MM.1S (cell line): Measurements from ENCODE around the gene UNK.

Source experiments
- DNase-seq: peaks from one replicate; pipeline ENCODE4 v3.0.0-alpha.2; 2015
- H2AFZ ChIP-seq: fragments of 300-600 bp; sonication (generic); 2 replicates; pipeline ENCODE4 v1.6.0; 2016; ENCODE audit warnings: antibody characterized with exemption, low read length
- H3F3A ChIP-seq: fragments of 300-600 bp; sonication (generic); 2 replicates; pipeline ENCODE4 v1.6.1; 2016; ENCODE audit warnings: mild to moderate bottlenecking, antibody characterized with exemption, low read length, moderate library complexity, mixed read lengths; ENCODE audit not compliant: insufficient read depth
- H3K27ac ChIP-seq: fragments of 300-600 bp; sonication (generic); 2 replicates; pipeline ENCODE4 v1.5.1; 2016; ENCODE audit warnings: mild to moderate bottlenecking, low read length
- H3K27me3 ChIP-seq: fragments of 300-600 bp; sonication (generic); replicated peaks from 2 replicates; pipeline ENCODE4 v1.6.0; 2016; ENCODE audit warnings: low read length; ENCODE audit not compliant: insufficient read depth
- H3K36me3 ChIP-seq: fragments of 300-600 bp; sonication (generic); replicated peaks from 2 replicates; pipeline ENCODE4 v1.6.1; 2016; ENCODE audit warnings: mild to moderate bottlenecking, low read length, mixed read lengths; ENCODE audit not compliant: insufficient read depth
- H3K4me1 ChIP-seq: fragments of 300-600 bp; sonication (generic); 2 replicates; pipeline ENCODE4 v1.6.1; 2016; ENCODE audit warnings: low read length, mixed read lengths
- H3K4me2 ChIP-seq: fragments of 300-600 bp; sonication (generic); 2 replicates; pipeline ENCODE4 v1.6.0; 2016; ENCODE audit warnings: low read depth, low read length
- H3K4me3 ChIP-seq: fragments of 300-600 bp; sonication (generic); 2 replicates; pipeline ENCODE4 v1.5.1; 2016; ENCODE audit warnings: low read length, mixed read lengths
- H3K79me2 ChIP-seq: fragments of 300-600 bp; sonication (generic); 2 replicates; pipeline ENCODE4 v1.6.1; 2016; ENCODE audit warnings: mixed run types, low read length, mixed read lengths
- H3K9ac ChIP-seq: fragments of 300-600 bp; sonication (generic); 2 replicates; pipeline ENCODE4 v1.6.1; 2016; ENCODE audit warnings: low read length, mixed read lengths
- H3K9me2 ChIP-seq: fragments of 300-600 bp; sonication (generic); replicated peaks from 2 replicates; pipeline ENCODE4 v1.6.1; 2016; ENCODE audit warnings: mild to moderate bottlenecking, low read length, mixed read lengths; ENCODE audit not compliant: insufficient read depth
- H3K9me3 ChIP-seq: fragments of 300-600 bp; sonication (generic); replicated peaks from 2 replicates; pipeline ENCODE4 v1.6.1; 2016; ENCODE audit warnings: mild to moderate bottlenecking, low read length, mixed read lengths; ENCODE audit not compliant: insufficient read depth
- H4K20me1 ChIP-seq: fragments of 300-600 bp; sonication (generic); 2 replicates; pipeline ENCODE4 v1.6.1; 2016; ENCODE audit warnings: mild to moderate bottlenecking, low read length, moderate library complexity, mixed read lengths; ENCODE audit not compliant: insufficient read depth
- CTCF ChIP-seq: fragments of 300-600 bp; sonication (generic); IDR thresholded peaks from 2 replicates; pipeline ENCODE4 v1.5.1; 2016; ENCODE audit warnings: antibody characterized with exemption, low read length, mixed read lengths
- EZH2 ChIP-seq: fragments of 300-600 bp; sonication (generic); optimal IDR thresholded peaks from 2 replicates; pipeline ENCODE3; 2017; ENCODE audit warnings: low read depth, mild to moderate bottlenecking, antibody characterized with exemption, low read length, mixed read lengths
- EZH2phosphoT487 ChIP-seq: fragments of 300-600 bp; sonication (generic); IDR thresholded peaks from 2 replicates; pipeline ENCODE4 v1.6.1; 2018; ENCODE audit warnings: antibody characterized with exemption, low read length

Gene UNK

GRCh38 chr17:75818326-75818885 lies 33.8 kb downstream of the UNK start:
- no peaks in the 10 kb centered on the region for H3K36me3 ChIP-seq
- peaks cover 9% of the 10 kb centered on the region for H3K4me1 ChIP-seq

GRCh38 chr17:75819116-75819515 lies 34.5 kb downstream of the UNK start:
- no peak overlapping the region for H3K4me3 ChIP-seq
- H3K27ac ChIP-seq, result no peak overlapping the region
- H3K4me1 ChIP-seq, result peaks cover 9% of the 10 kb centered on the region
- H3K9me2 ChIP-seq, result no peaks in the 10 kb centered on the region
- TF ChIP-seq CTCF (no peak), EZH2phosphoT487 (no peak), EZH2 (no peak)
- no peaks in the 10 kb centered on the region; the same call in 1 of the 2 replicates for H3F3A ChIP-seq
- no peaks in the 10 kb centered on the region for H3K79me2 ChIP-seq
- no peak overlapping the region for H3K9ac ChIP-seq
- no peak overlapping the region for H3K4me2 ChIP-seq
- no peak overlapping the region for H2AFZ ChIP-seq
- H3K27me3 ChIP-seq, result no peaks in the 10 kb centered on the region
- no peaks in the 10 kb centered on the region for H3K9me3 ChIP-seq
- H4K20me1 ChIP-seq, result no peaks in the 10 kb centered on the region
- no peaks in the 10 kb centered on the region for H3K36me3 ChIP-seq
- no peak for DNase-seq

More at GRCh38 chr17:75818326-75818885, 33.8 kb downstream of the UNK start:
- H3K9me3 ChIP-seq, result no peaks in the 10 kb centered on the region
- no peaks in the 10 kb centered on the region for H3K27me3 ChIP-seq
- H3F3A ChIP-seq, result no peaks in the 10 kb centered on the region; the same call in 1 of the 2 replicates
- H2AFZ ChIP-seq, result no peak overlapping the region
- TF ChIP-seq EZH2phosphoT487 (no peak), CTCF (no peak), EZH2 (no peak)
- no peaks in the 10 kb centered on the region for H3K9me2 ChIP-seq
- no peak overlapping the region for H3K4me2 ChIP-seq
- H3K9ac ChIP-seq, result no peak overlapping the region
- no peaks in the 10 kb centered on the region for H3K79me2 ChIP-seq
- DNase-seq, result no peak
- H4K20me1 ChIP-seq, result no peaks in the 10 kb centered on the region
- no peak overlapping the region for H3K4me3 ChIP-seq
- no peak overlapping the region for H3K27ac ChIP-seq

GRCh38 chr17:75819678-75820077 lies 35.1 kb downstream of the UNK start:
- Histone ChIP-seq H3K27ac (no peak overlapping the region), H3K9ac (no peak overlapping the region), H3K4me2 (no peak overlapping the region), H3K36me3 (no peaks in the 10 kb centered on the region), H2AFZ (no peak overlapping the region), H3F3A (no peaks in the 10 kb centered on the region; the same call in 1 of the 2 replicates), H3K9me2 (no peaks in the 10 kb centered on the region), H3K9me3 (no peaks in the 10 kb centered on the region), H3K4me3 (no peak overlapping the region), H3K4me1 (peaks cover 9% of the 10 kb centered on the region), H4K20me1 (no peaks in the 10 kb centered on the region), H3K79me2 (no peaks in the 10 kb centered on the region), H3K27me3 (no peaks in the 10 kb centered on the region)
- TF ChIP-seq EZH2, result no peak
- no peak for TF ChIP-seq CTCF
- no peak for TF ChIP-seq EZH2phosphoT487
- no peak for DNase-seq
